ENCODE data around the gene AP3D1.

The AP3D1 gene

GRCh38 chr19:2170987-2171348 lies 19.6 kb upstream of the AP3D1 start:
- ATAC-seq (peak; percentile 1), DNase-seq (ENCODE audit: low spot score in 2 of 2) (no peak)
- Mint-ChIP-seq H3K4me3 (peak overlapping the region; percentile 90), H3K9me3 (no peaks in the 10 kb centered on the region), H3K36me3 (peaks cover 94% of the 10 kb centered on the region), H3K27ac (peak overlapping the region; percentile 32), H3K4me1 (peaks cover 75% of the 10 kb centered on the region)

DNA sequence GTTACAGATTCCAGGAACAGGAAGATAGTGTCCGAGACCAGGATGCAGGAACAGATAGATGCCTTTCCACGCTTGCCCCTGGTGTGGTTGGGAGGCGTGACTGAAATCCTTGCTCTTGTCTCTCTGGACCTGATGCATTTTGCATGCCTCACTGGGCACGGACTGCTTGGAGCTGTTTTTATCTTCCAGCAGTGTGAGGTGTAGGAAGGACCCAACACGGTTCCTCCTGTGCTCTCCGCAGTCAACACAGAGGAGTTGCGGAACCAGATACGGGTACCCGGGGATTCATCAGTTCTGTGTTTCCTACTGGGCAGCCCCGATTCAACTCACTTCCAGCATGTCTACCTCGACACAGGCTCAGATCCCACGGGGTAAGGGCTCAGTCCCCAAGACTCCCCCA lies 18.9 kb upstream of the AP3D1 start:
- Mint-ChIP-seq H3K4me1 (peaks cover 74% of the 10 kb centered on the region), H3K36me3 (peaks cover 94% of the 10 kb centered on the region), H3K4me3 (peak overlapping the region; percentile 90), H3K27ac (no peak overlapping the region), H3K9me3 (no peaks in the 10 kb centered on the region)
- DNase-seq (ENCODE audit: low spot score in 2 of 2): no peak
- ATAC-seq: no peak

DNA sequence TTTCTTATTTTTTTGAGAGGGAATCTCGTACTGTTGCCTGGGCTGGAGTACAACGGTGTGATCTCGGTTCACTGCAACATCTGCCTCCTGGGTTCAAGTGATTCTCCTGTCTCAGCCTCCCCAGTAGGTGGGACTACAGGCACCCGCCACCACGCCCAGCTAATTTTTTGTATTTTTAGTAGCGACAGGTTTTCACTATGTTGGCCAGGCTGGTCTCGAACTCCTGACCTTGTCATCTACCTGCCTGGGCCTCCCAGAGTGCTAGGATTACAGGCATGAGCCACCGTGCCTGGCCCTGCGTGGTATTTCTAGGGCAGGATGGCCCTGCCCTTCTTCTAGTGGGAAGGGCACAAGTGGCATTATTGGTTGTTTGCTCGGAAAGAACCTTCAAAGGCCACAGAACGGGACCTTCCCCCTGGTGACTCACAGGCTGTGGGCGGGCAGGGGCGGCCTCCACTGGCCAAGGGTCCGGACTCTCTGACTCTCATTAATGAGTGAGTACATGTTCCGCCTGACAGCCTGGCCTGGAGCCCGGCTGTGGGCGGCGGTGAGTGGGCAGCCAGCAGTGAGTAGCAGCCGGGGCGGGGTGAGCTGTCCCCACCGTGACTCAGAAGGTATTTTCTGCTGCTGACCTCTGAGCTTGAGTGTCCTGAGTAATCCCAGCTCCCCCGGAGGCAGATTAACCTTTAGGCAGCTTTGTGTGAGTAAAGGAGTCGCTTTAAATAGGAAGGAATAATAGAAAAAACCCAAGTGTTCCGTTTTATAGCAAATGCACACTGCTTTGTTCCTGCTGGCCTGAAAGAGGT lies 17.5 kb upstream of the AP3D1 start:
- Mint-ChIP-seq H3K27ac (peak overlapping the region; percentile 95), H3K4me3 (peak overlapping the region; percentile 90), H3K4me1 (peaks cover 68% of the 10 kb centered on the region), H3K9me3 (no peaks in the 10 kb centered on the region), H3K36me3 (peaks cover 86% of the 10 kb centered on the region)
- peak; percentile 85 to 92 for DNase-seq (ENCODE audit: low spot score in 2 of 2)
- peak; percentile 82 for ATAC-seq

- H3K4me3 Mint-ChIP-seq: peak overlapping the region; percentile 90
- H3K36me3 Mint-ChIP-seq: peaks cover 79% of the 10 kb centered on the region
- peak in 1 of 2 donors; percentile 58 for DNase-seq (ENCODE audit: low spot score in 2 of 2)
- ATAC-seq: no peak
- H3K27ac Mint-ChIP-seq: peak overlapping the region; percentile 95
- H3K4me1 Mint-ChIP-seq: peaks cover 62% of the 10 kb centered on the region
- H3K9me3 Mint-ChIP-seq: no peaks in the 10 kb centered on the region
These were observed 16.7 kb upstream of the AP3D1 start for GRCh38 chr19:2167896-2168618.

- H3K4me1 Mint-ChIP-seq: peaks cover 56% of the 10 kb centered on the region
- H3K9me3 Mint-ChIP-seq: no peaks in the 10 kb centered on the region
- ATAC-seq (no peak), DNase-seq (ENCODE audit: low spot score in 2 of 2) (no peak)
- H3K36me3 Mint-ChIP-seq: peaks cover 71% of the 10 kb centered on the region
- peak overlapping the region; percentile 90 for H3K4me3 Mint-ChIP-seq
- H3K27ac Mint-ChIP-seq: peak overlapping the region; percentile 95
These were observed 15.7 kb upstream of the AP3D1 start for GRCh38 chr19:2166741-2167738.

DNA sequence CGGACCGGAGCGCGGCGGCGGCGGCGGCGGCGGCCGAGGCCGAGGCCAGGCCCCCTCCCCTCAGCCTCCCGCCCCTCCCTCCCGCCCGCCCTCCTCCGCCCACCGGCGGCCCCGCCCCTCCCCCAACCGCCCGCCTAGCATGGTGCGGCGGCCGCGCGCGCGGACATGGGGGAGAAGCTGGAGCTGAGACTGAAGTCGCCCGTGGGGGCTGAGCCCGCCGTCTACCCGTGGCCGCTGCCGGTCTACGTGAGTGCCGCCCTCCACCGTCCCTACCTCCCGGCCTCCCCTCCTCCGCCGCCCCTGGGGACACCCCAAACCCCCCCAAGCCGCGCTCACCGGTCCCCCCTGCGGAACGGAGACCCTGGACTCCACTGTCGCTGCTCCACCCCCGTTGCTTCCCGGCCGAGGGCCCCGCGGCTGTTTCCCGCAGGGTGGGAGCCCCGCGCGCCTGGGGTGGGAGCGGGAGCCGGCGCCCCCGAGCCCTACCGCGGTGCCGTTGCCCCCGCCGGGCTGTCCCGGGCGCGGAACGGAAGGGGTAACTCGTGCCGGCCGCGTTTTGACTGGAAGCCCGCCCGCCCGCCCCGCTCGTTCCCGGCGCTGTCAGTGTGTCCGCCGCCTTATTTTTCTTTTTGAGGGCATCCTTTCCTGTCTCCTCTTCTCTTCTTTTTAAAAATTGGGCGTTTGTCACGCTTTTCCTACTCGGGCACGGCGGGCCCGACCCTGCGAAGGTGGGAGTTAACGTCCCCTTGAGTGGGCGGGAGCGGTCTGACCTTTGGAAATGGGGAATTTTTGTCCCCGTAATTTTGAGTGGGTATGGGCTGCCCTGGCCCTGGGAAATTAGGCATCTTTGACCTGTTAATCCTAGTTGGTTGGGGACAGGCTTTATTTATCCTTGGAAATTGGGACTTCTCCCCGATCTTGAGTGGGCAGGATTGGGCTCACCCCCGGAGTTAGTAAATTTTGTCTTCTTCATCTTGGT lies 12.9 kb upstream of the AP3D1 start:
- Mint-ChIP-seq H3K9me3 (no peaks in the 10 kb centered on the region), H3K36me3 (peaks cover 47% of the 10 kb centered on the region), H3K4me3 (peak overlapping the region; percentile 90), H3K4me1 (peaks cover 30% of the 10 kb centered on the region), H3K27ac (peak overlapping the region; percentile 91)
- DNase-seq (ENCODE audit: low spot score in 2 of 2): peak in 1 of 2 donors; percentile 86
- peak; percentile 47 for ATAC-seq

- ATAC-seq (no peak), DNase-seq (ENCODE audit: low spot score in 2 of 2) (no peak)
- Mint-ChIP-seq H3K36me3 (peaks cover 8% of the 10 kb centered on the region), H3K4me1 (peaks cover 16% of the 10 kb centered on the region), H3K27ac (no peak overlapping the region), H3K4me3 (no peak overlapping the region), H3K9me3 (no peaks in the 10 kb centered on the region)
These were observed 9.0 kb upstream of the AP3D1 start for GRCh38 chr19:2160379-2160778.

DNA sequence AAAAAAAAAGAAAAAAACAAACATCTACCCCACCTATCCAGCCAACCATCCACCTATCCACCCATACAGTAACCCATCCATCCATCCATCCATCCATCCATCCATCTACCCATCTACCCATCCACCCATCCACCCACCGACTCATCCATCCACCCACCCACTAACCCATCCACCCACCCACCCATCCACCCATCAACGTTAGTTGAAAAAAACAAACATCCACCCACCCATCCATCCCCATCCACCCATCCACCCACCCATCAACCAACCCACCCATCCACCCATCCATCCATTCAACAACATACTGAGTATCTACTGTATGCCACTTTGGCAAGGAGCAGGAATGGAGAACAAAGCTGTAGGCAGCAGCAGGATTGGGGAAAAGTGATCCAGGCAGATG lies 6.1 kb upstream of the AP3D1 start:
- Mint-ChIP-seq H3K27ac (no peak overlapping the region), H3K4me1 (peaks cover 16% of the 10 kb centered on the region), H3K36me3 (no peaks in the 10 kb centered on the region), H3K4me3 (no peak overlapping the region), H3K9me3 (no peaks in the 10 kb centered on the region)
- no peak for DNase-seq (ENCODE audit: low spot score in 2 of 2)
- no peak for ATAC-seq

GRCh38 chr19:2154587-2155075 lies 3.3 kb upstream of the AP3D1 start:
- H3K4me1 Mint-ChIP-seq: peaks cover 32% of the 10 kb centered on the region
- no peak overlapping the region for H3K4me3 Mint-ChIP-seq
- H3K27ac Mint-ChIP-seq: no peak overlapping the region
- DNase-seq (ENCODE audit: low spot score in 2 of 2): no peak
- no peak for ATAC-seq
- peaks cover 17% of the 10 kb centered on the region for H3K36me3 Mint-ChIP-seq
- no peaks in the 10 kb centered on the region for H3K9me3 Mint-ChIP-seq

- peaks cover 49% of the 10 kb centered on the region for H3K36me3 Mint-ChIP-seq
- H3K9me3 Mint-ChIP-seq: no peaks in the 10 kb centered on the region
- H3K27ac Mint-ChIP-seq: peak overlapping the region; percentile 86
- peak overlapping the region; percentile 77 for H3K4me3 Mint-ChIP-seq
- ATAC-seq (peak; percentile 9), DNase-seq (ENCODE audit: low spot score in 2 of 2) (no peak)
- peaks cover 54% of the 10 kb centered on the region for H3K4me1 Mint-ChIP-seq
These were observed 500 bp downstream of the AP3D1 start for GRCh38 chr19:2150794-2151338.

DNA sequence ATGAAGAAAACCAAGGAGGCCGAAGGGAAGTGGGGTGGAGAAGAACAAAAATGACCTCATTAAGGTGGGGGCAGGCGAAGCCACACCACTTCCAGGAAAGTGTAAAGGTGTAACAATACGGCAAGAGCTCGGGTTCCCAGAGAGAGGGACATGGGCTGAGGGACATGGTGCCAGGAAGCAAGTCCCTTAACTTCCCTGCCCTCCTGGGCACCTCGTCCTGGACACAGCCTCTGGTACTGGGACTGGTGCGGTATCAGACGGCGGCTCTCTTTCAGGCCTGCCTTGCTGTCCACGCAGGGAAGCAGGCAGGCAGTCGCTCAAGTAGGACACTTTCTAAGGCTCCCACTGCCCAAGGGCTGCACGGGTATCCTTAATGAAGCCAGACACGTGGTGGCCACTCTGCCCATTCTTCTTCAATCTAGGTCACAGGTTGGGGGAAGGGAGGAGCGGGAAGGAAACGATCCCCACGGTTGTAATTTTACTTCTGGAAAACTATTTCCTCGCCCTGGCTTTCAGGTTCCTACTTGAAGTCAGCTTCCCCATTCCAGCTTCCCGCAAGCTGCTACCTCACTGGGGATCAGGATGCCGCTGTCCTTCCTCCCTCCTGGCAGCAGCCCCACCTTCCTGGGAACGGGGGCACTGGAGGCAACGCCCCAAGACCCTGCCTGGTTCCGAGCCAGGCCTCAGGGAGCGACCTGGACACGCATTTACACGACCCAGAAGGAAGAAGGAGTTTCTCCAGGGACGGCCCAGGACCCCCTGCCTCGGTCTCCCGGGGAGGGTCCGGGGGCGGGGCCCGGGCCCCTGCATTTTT lies 1.2 kb downstream of the AP3D1 start:
- H3K27ac Mint-ChIP-seq: peak overlapping the region; percentile 86
- DNase-seq (ENCODE audit: low spot score in 2 of 2) (no peak), ATAC-seq (no peak)
- H3K9me3 Mint-ChIP-seq: no peaks in the 10 kb centered on the region
- H3K4me3 Mint-ChIP-seq: peak overlapping the region; percentile 77
- peaks cover 52% of the 10 kb centered on the region for H3K36me3 Mint-ChIP-seq
- peaks cover 56% of the 10 kb centered on the region for H3K4me1 Mint-ChIP-seq

GRCh38 chr19:2148482-2149135 lies 2.8 kb downstream of the AP3D1 start:
- ATAC-seq: no peak
- Mint-ChIP-seq H3K4me3 (peak overlapping the region; percentile 77), H3K27ac (peak overlapping the region; percentile 86), H3K9me3 (no peaks in the 10 kb centered on the region), H3K4me1 (peaks cover 61% of the 10 kb centered on the region), H3K36me3 (peaks cover 64% of the 10 kb centered on the region)
- DNase-seq (ENCODE audit: low spot score in 2 of 2): no peak

DNA sequence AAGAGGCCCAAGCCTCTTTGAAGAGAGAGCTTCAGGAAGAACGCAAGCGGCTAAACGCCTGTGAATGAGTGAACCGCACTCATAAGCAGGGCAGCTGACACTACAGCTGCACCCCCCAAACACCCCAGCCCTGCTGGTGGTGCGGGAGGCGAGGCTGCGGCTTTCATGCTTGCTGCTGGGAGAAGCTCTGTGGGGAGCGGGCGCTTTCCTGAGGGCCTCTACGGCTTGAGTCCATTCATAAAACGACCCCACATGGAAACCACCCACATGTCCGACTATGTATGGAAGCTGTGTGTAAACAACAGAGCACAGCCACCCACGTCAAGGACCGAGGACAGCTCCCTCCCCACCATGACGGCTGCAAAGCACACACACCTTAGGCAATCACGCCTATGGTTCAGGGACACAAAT lies 5.5 kb downstream of the AP3D1 start:
- H3K9me3 Mint-ChIP-seq: no peaks in the 10 kb centered on the region
- peak overlapping the region; percentile 23 for H3K27ac Mint-ChIP-seq
- no peak overlapping the region for H3K4me3 Mint-ChIP-seq
- H3K4me1 Mint-ChIP-seq: peaks cover 54% of the 10 kb centered on the region
- ATAC-seq (no peak), DNase-seq (ENCODE audit: low spot score in 2 of 2) (no peak)
- peaks cover 63% of the 10 kb centered on the region for H3K36me3 Mint-ChIP-seq
